HG03575 (cell line): ENCODE results near the gene SRPX2.

ENCODE experiments used
- ATAC-seq: cut with Tn5 transposase; IDR thresholded peaks from one replicate; pipeline ENCODE4 v1.9.1; 2021; ENCODE audit not compliant: unreplicated experiment, insufficient number of reproducible peaks, low FRiP score; ENCODE audit errors: extremely low read depth

The SRPX2 gene, protein sequence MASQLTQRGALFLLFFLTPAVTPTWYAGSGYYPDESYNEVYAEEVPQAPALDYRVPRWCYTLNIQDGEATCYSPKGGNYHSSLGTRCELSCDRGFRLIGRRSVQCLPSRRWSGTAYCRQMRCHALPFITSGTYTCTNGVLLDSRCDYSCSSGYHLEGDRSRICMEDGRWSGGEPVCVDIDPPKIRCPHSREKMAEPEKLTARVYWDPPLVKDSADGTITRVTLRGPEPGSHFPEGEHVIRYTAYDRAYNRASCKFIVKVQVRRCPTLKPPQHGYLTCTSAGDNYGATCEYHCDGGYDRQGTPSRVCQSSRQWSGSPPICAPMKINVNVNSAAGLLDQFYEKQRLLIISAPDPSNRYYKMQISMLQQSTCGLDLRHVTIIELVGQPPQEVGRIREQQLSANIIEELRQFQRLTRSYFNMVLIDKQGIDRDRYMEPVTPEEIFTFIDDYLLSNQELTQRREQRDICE

DNA sequence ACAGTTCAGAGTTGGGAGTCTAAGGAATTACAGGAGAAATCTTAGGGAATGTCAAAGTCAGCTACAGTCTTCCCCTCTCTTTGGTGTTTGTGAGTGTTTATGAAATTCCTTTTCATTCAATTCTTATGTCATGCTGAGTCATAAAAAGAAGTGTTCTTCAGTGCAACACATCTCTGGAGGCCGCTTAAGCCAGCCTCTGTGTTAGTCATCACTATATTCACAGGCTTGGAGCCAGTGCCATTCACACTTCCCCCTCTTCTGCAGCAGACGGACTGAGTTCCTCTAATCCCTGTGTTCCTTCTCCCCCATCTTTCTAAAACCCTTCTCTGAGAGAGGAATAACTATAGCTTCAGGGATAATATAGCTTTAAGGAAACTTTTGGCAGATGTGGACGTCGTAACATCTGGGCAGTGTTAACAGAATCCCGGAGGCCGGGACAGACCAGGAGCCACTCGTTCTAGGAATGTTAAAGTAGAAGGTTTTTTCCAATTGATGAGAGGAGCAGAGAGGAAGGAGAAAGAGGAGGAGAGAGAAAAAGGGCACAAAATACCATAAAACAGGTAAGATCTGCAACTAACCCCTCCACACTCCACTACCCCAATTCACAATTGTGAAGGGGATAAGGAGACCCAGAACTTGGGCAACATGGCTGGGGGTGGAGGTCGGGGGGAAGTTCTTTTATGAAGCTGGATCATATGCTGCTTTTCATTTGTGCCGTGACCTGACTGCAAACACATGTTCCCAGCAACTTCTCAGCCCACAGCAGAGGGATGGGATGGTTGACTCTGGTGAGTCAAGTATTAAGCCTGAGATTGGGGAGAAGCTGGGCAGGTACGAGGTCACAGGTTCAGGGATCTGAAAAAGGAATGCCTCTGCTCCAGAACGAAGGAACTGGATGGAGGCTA, at the start of gene SRPX2:
SRPX2 (plus strand) TSS at position 244 of the 905 bp plus-strand sequence. CDS start 2,124 bp downstream, outside the sequence.
- no peak for ATAC-seq

DNA sequence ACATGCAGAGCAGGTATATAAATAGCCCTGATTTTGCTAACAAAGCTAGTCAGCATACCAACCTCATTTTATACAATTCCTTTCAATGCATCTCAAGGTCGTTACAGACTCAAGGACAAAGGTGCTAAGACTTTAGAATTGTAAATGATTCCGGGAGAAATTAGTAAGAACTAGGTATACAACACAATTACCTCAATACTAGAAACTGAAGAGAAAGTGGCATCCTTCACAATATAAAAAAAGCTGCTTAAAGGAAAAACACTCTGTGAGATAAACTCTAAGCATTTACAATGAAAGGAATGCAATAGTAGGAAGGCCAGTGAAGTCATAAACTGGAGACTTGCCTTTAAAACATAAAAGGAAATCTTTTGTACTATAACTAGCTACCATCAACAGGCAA, 47.4 kb upstream of the SRPX2 start:
- ATAC-seq = no peak

DNA sequence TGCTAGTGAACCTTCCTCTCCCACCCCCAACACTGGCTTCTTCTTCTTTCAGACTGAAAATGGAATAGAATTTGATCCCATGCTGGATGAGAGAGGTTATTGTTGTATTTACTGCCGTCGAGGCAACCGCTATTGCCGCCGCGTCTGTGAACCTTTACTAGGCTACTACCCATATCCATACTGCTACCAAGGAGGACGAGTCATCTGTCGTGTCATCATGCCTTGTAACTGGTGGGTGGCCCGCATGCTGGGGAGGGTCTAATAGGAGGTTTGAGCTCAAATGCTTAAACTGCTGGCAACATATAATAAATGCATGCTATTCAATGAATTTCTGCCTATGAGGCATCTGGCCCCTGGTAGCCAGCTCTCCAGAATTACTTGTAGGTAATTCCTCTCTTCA, 44.5 kb upstream of the SRPX2 start:
- ATAC-seq = no peak

DNA sequence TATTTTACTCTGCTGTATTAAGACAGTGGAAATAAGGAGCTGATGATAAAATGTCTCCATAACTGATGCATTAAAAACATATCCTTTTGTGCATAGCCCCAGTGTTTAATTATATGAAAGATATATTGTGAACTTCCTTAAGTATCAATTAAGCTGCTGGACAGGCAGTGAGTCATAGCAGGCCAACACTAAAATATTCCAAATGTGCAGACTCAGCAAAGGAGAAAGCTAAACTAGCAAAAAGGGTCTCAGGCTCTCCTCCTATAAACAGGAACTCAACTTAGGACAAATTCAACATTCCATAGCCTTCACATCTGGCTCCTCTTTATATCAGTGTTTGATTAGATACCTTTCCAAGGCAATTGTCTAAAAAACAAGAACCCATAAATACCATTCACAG, 43.7 kb upstream of the SRPX2 start:
- no peak for ATAC-seq

DNA sequence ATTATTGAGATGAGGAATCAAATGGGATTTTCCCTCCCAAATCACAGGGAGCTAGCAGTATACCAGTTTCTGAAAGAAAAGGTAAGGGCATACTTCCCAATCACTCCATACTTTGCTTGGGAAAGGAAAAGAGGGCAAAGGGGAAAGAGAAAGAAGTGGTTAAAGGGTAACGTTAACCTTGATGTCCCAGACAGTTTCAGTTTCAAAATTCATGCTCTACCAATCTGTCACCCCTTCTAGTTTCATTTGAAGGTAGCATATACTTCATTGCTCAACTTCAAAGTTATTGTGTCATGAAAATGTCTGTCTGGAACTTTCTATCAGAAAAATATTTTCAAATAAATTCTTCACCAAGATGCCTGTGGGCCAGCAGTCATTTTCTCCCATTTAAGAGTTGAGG, 43.2 kb upstream of the SRPX2 start:
- no peak for ATAC-seq

DNA sequence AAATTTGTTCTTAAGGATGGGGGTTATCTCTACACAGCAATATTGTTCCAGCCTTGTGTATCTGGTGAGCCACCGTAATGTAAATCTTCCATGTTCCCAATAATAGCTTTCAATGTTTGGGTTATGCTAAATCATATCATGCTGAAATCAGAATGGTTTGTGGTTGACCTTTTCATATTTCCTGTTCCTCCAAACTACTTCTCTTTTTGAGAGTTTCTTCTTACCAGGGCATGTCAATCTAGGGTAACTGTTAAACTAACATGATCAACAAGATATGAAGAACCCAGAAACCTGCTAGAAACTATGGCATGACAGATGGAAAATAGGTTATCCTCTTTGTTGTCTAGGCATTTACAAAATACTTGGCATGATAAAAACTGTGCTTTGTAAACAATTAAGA, 37.2 kb upstream of the SRPX2 start:
- no peak for ATAC-seq

DNA sequence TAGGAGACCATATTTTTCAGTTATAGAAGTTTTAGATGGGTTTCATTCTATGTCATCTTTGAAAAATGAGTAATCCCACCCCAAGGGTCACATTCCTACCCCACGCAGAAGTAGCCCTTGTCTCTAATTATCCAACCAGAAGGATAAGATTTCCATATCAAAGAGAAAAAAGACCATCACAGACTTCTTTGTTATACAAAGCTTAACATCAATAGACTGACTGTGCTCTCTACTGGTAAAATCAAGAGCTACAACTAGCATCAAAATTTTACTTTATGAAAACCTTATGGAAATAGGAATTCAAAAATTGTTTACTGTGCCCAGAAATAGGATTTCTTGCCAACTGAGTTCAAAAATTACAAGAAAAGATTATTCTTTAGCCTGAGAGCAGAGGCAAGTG, 34.4 kb upstream of the SRPX2 start:
- no peak for ATAC-seq

DNA sequence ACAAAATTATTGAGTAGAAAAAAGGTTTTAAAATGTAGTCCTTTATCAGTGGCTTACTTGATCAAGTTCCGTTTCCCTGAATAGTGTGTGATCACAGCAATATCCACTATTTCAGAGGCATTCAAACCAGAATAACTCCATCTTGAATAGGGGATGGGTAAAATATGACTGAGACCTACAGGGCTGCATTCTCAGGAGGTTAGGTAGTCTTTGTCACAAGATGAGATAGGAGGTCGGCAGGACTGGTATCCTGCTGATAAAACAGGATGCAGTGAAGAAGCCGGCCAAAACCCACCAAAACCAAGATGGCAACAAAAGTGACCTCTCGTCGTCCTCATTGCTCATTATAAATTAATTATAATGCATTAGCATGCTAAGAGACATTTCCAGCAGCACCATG, 32.0 kb upstream of the SRPX2 start:
- ATAC-seq = no peak

DNA sequence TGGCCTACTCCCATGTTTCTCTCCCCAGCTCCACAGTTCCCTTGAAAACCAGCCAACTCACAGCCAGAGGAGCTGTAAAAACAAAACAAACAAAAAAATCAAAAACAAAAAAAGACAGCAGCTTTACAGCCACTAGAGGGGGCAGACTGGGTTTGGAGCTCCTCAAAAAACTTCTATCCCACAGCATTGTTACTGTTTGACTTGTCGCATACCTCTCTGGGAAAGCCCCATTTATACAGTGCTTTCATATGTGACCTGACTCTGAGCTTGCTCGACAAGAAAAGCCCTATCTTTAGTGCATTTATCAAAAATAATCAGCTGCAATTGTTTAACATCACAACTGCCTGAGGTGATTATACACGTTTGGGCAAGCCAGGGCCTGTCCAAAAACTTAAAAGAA, 29.0 kb upstream of the SRPX2 start:
- ATAC-seq = peak; percentile 98

DNA sequence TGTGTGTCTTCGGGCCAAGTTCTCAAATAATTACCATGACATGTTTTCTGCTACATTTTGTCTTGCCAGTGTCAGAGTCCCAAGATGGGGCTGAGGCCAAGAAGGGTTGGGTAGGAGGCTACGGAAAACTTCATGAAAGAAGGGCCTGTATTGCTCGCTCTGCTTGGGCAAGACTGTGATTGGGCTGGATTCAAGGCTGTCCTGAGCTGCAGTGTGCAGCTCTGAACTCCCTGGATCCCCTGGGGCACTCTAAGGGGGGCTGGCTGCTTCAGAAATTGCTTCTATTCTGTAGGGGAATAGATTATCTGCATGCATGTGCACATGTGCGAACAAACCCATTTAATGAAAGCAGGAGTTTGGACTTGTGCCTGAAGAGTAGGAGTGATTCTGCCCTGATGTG, 21.0 kb upstream of the SRPX2 start:
- no peak for ATAC-seq

DNA sequence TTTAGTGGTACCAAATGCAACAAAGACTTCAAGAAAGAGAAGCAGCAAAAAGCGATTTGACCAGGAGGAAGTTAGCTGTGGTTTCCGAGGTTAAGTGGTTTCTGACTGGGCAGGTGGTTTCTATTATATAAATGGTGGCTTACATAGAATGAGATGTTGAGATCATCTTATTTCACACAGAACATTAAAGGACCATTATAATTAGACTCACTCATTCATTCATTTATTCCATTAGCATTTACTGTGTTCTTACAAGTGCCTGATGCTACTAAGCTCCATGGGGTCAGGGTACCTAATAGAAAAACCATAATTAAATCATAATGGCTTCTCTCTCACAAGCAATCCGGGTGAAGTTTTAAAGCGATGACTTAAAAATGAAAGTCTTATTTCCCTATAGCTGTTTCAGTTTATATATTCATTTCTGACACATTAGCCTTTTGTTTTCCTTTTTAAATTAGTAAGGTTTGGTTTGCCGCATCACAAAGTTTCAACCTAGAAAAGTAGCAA, 18.0 kb upstream of the SRPX2 start:
- ATAC-seq = peak; percentile 95

DNA sequence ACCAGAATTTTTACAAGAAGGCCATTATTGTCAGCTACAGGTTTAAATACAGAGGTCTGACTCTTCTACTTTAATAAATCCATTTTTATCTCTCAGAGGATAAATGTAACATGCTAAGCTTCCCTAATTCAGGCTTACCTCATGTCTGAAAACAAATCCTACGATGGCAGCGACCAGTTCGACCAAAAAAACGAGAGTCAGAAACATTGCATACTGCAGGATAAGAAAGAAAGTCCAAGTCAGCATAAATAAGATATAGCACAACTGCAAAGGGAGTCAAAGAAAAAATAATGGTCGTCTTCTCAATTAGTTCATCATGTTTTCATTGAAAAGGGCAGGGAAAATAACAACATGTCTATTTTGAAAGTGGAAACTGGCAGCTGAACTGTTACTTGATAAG, 9.0 kb upstream of the SRPX2 start:
- ATAC-seq = no peak

DNA sequence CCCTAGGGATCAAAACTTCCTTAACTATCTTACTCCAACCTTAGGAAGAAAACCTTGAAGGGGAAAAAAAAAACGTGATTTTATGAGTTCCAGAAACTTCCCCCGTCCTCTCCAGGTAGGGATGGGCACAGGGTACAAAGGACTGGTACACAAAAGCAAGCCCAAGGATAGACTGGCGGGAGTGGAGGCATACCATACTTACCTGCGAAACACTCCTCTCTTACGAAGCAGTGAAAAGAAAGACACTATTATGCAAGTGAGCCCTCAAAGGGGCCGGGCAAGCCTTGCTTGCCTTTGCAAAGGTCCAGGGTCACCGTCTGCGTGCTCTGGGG, 8.0 kb upstream of the SRPX2 start:
- no peak for ATAC-seq

DNA sequence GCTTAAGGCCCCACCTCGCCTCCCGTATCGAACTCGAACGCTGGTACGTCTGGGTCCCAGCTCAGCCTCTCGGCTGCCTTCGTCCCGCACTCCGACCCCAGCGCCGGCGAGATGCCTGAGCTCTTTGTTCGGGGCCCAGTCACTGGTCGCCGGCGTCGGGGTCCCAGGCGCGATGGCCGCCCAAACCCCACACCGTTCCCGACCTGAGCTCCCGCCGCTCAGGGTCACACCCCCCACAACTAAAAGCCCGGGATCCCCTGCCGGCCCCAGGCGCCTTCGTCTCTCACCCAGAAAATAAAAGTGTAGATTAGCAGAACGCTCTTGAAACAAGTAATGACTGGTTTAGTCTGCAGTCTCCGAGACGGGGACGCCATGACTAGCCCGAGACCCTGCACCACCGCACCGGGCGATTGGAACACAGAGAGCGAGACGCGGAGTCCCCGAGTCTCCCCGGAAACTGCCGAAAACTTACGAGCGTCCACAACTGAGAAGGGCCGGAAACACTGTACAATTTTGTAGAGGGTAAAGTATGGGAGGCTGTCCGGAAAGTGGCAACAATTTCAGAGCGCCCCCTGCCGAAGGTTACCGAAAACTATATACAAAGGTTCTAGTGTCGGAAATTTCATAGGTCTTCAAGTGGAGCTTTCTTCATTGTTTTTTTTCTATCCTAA, 7.5 kb upstream of the SRPX2 start, which contains the start of gene TSPAN6:
TSPAN6 (minus strand) TSS at position 486 of the 671 bp plus-strand sequence; CDS start at position 374, 112 bp downstream.
- ATAC-seq = peak; percentile 85

DNA sequence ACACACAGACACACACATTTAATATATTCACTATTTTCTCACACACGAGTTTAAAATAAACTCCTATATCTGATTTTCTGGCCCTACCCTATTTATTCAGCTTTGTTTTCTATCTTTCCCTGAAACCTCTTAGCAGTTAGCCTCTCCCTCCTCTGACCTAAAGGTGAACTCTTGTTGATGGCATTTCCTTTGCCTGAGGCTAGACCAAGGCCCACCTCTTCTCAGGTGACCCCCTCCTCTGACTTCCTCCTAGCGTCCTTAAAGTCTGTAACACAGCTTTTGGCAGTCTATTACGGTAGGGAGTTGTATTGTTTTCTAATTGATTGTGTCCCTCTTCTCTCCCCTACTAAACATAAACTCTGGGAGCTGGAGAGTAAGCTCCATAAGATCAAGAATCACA, 1.7 kb upstream of the SRPX2 start:
- no peak for ATAC-seq

DNA sequence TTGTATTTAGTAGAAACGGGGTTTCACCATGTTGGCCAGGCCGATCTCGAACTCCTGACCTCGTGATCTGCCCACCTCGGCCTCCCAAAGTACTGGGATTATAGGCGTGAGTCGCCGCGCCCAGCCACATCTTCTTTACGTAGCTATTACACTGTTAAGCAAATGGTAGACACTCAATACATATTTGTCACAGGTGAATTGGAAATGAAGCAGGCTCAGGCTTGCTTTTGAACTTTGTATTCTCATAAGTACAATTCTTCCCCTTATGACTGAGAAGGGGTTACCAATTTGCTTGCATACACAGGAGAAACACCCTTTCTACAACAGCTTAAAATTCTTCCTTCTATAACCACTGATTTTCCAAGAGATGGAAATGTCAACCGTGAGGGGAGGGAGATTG, 787 bp upstream of the SRPX2 start:
- no peak for ATAC-seq

DNA sequence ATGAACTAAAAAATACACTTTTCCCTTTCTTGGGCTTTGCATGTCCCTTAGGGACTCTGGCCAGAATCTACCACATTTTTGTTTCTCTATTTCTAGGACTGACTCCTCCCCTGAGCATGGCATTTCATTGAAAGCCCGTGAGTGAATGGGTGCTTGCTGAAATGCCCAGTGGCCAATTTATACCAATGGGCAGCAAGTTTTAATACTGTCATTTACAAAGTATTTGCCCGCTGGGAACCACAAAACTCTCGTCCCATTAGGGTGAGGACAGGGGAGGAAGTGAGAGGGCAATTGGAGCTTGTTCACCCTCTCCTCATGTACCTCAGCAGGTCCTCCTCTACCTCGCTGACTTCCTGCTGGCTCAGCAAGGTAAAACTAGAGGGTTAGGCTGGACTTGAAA, 1.1 kb downstream of the SRPX2 start:
- no peak for ATAC-seq

DNA sequence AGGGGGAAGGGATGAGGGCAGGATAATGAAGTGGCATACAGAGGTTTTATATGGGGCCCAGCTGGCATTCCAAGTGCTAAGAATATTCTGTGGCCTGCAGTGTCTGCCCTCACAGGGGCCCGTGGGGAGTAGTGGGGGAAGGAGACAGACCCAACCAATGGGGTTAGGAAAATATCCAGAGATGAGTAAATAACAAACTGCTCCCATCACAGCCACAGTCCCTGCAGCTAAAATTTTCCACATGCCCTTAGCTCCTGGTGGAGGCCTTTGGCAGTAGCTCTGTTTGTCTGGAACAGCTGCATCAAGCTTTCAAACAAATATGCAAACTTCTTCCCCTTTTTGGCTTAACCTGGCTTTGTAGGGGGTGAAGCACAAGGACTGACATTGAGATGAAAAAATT, 3.1 kb downstream of the SRPX2 start:
- ATAC-seq = no peak

DNA sequence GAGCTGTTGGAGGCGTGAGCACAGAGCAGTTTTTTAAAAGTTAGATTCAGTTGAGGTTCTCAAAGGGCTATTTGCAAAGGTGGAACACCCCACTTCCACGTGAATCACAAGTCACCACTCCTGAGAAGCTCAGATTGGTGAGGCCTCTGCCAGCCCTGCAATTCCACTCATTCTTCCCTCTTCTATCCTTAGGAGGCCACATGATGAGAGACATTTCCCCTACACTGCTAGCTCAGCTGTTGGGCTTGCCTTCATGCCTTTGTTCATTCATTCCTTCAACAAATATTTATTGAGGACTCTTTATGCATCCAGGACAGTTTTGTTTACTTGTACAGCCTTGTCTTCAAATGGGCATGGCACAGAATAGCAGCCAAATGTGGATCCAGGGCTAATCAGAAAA, 3.7 kb downstream of the SRPX2 start:
- no peak for ATAC-seq
